Fibroblast of villous mesenchyme (primary cell): ENCODE results near the gene MAP3K21. TPM values are rescaled to one million over a fixed set of nuclear protein-coding genes. Genes with fewer than 3 reads are reported as not detected.

Source experiments
- DNase-seq: peaks from one replicate; pipeline ENCODE4 v3.0.0-alpha.2; 2010; ENCODE audit warnings: low read depth
- H3K4me3 ChIP-seq: 2 replicates; pipeline ENCODE4 v1.5.1; 2011; ENCODE audit warnings: low read depth, mild to moderate bottlenecking, low read length
- CTCF ChIP-seq: IDR thresholded peaks from 2 replicates; pipeline ENCODE4 v1.5.1; 2012; ENCODE audit warnings: low read depth, mild to moderate bottlenecking, low read length; ENCODE audit not compliant: insufficient read depth
- total RNA-seq: library from RNA; depleted of rRNA; stranded (reverse); fragments of >200 nt; gene quantifications from 2 replicates; pipeline ENCODE4 v1.2.3, GENCODE V29; 2012

MAP3K21 gene
- total RNA-seq, 1 donor, result 1.3 TPM

GRCh38 chr1:233431753-233432403 lies 104.4 kb downstream of the MAP3K21 start:
- no peak overlapping the region for H3K4me3 ChIP-seq
- no peak for TF ChIP-seq CTCF
- no peak for DNase-seq

GRCh38 chr1:233432916-233433315 lies 105.4 kb downstream of the MAP3K21 start:
- TF ChIP-seq CTCF, result no peak
- no peak for DNase-seq
- no peak overlapping the region for H3K4me3 ChIP-seq

GRCh38 chr1:233433436-233434210 lies 106.1 kb downstream of the MAP3K21 start:
- H3K4me3 ChIP-seq, result no peak overlapping the region
- no peak for DNase-seq
- no peak for TF ChIP-seq CTCF

Other genes starting within 250 kb of the MAP3K21 start
- gene PCNX2, start 32.0 kb upstream of the MAP3K21 start, total RNA-seq, result 21.9 and 38.4 TPM in 2 replicates